Right renal cortex interstitium (tissue), 3 donors: Measurements from ENCODE around the gene IFNL4. TPM values are rescaled to one million over a fixed set of nuclear protein-coding genes. Genes with fewer than 3 reads are reported as not detected.

Experiments
- DNase-seq, 3 donors: peaks; one replicate each; pipeline ENCODE4 v3.0.0-alpha.2; 2013; ENCODE audit warnings: low read depth in 3 of 3, low spot score in 2 of 3
- polyA plus RNA-seq, 3 donors: library from polyadenylated mRNA; unstranded; fragments of 120-200 nt; gene quantifications; one replicate each; pipeline ENCODE4 v1.2.1, GENCODE V29; 2013; ENCODE audit not compliant: insufficient read length in 3 of 3

The IFNL4 gene
- polyA plus RNA-seq, 3 donors: not detected

- DNase-seq: no peak
Measured at GRCh38 chr19:39197808-39198207, 50.8 kb downstream of the IFNL4 start.

- no peak for DNase-seq
Measured at GRCh38 chr19:39196860-39197562, 51.6 kb downstream of the IFNL4 start, which contains the start of gene NCCRP1. Gene NCCRP1 (plus strand): TSS chr19:39196964. CDS start chr19:39196983, 19 bp downstream.

DNA sequence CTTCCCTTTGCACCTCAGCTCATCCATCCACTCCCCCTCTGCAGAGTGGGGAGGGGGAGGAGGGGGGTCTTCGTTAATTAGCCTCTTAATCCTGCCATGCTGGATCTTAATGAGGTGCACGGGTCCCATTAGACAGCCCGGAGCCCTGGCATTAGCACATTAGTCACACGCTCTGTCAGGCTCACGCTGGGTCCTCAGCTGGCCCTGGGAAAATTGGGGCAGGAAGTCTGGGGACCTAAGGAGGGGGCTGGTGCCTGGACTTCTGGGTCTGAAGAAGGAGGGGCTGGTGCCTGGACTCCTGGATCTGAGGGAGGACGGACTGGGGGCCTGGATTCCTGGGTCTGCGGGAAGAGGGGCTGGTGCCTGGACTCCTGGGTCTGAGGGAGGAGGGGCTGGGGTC is 52.3 kb downstream of the IFNL4 start:
- no peak for DNase-seq

Other genes with a start within 250 kb of the IFNL4 start
- gene FBXO27, start 216.3 kb downstream of the IFNL4 start, polyA plus RNA-seq: 1 to 10 TPM; 6.3 to 7.3 (median 7.0) TPM
- gene ACP7, start 164.5 kb downstream of the IFNL4 start, polyA plus RNA-seq: under 1 TPM; 0.31 to 0.76 (median 0.64) TPM
- 10 to 100 TPM; 40.0 to 50.1 (median 45.4) TPM for gene PAK4, start 123.1 kb downstream of the IFNL4 start, polyA plus RNA-seq
- gene NCCRP1, start 51.9 kb downstream of the IFNL4 start, polyA plus RNA-seq: 1 to 10 TPM in 2 of 3 donors, under 1 TPM in 1; 0.89 to 3.4 (median 1.5) TPM
- gene SYCN, start 44.6 kb downstream of the IFNL4 start, polyA plus RNA-seq: not detected
- not detected for gene IFNL3, start 3.9 kb downstream of the IFNL4 start, polyA plus RNA-seq
- gene IFNL2, start 19.5 kb upstream of the IFNL4 start, polyA plus RNA-seq: not detected
- gene IFNL1, start 47.6 kb upstream of the IFNL4 start, polyA plus RNA-seq: not detected
- gene LRFN1, start 72.0 kb upstream of the IFNL4 start, polyA plus RNA-seq: 1 to 10 TPM in 2 of 3 donors, under 1 TPM in 1; 0.80 to 1.1 (median 1.1) TPM
- 10 to 100 TPM; 28.3 to 31.4 (median 28.6) TPM for gene GMFG, start 87.2 kb upstream of the IFNL4 start, polyA plus RNA-seq
- gene SAMD4B, start 93.6 kb upstream of the IFNL4 start, polyA plus RNA-seq: 100 to 1,000 TPM in 1 of 3 donors, 10 to 100 TPM in 2; 85.3 to 101 (median 91.6) TPM
- gene PAF1, start 142.2 kb upstream of the IFNL4 start, polyA plus RNA-seq: 10 to 100 TPM; 73.5 to 73.8 (median 73.6) TPM
- 10 to 100 TPM; 38.8 to 41.8 (median 39.4) TPM for gene MED29, start 142.5 kb upstream of the IFNL4 start, polyA plus RNA-seq
- 10 to 100 TPM; 15.4 to 59.7 (median 26.1) TPM for gene ZFP36, start 158.0 kb upstream of the IFNL4 start, polyA plus RNA-seq
- 10 to 100 TPM; 53.2 to 68.0 (median 59.0) TPM for gene PLEKHG2, start 163.8 kb upstream of the IFNL4 start, polyA plus RNA-seq
- 1,000 to 10,000 TPM; 1,117 to 1,257 (median 1,239) TPM for gene RPS16, start 187.1 kb upstream of the IFNL4 start, polyA plus RNA-seq
- 100 to 1,000 TPM; 127 to 145 (median 141) TPM for gene SUPT5H, start 196.7 kb upstream of the IFNL4 start, polyA plus RNA-seq
- gene TIMM50, start 232.0 kb upstream of the IFNL4 start, polyA plus RNA-seq: 10 to 100 TPM; 67.3 to 77.8 (median 75.1) TPM